GM23338 (cell line): Measurements from ENCODE around the gene CROCC2.

Experiments used
- CREB1 ChIP-seq: fragments of 250-450 bp; sonication (Bioruptor Pico); IDR thresholded peaks from 2 replicates; pipeline ENCODE4 v1.5.0; 2020; ENCODE audit warnings: low read depth, mild to moderate bottlenecking, moderate library complexity
- EZH2 ChIP-seq: fragments of 200-600 bp; sonication (generic); IDR thresholded peaks from one replicate; pipeline ENCODE4 v1.8.0; 2017; ENCODE audit warnings: antibody characterized with exemption, mild to moderate bottlenecking, low read depth; ENCODE audit not compliant: unreplicated experiment
- EZH2phosphoT487 ChIP-seq: fragments of 200-600 bp; sonication (generic); IDR thresholded peaks from one replicate; pipeline ENCODE4 v1.8.1; 2018; ENCODE audit warnings: antibody characterized with exemption; ENCODE audit not compliant: unreplicated experiment
- JUNB ChIP-seq: IDR thresholded peaks from one replicate; pipeline ENCODE4 v1.6.1; 2016; ENCODE audit warnings: antibody characterized with exemption; ENCODE audit not compliant: unreplicated experiment
- POLR2AphosphoS5 ChIP-seq: IDR thresholded peaks from 2 replicates; pipeline ENCODE4 v1.6.1; 2016; ENCODE audit warnings: antibody characterized with exemption, low read depth
- STAT1 ChIP-seq: IDR thresholded peaks from one replicate; pipeline ENCODE4 v1.6.1; 2016; ENCODE audit warnings: antibody characterized with exemption; ENCODE audit not compliant: unreplicated experiment
- ZNF114 ChIP-seq: fragments of 250-450 bp; sonication (Bioruptor Pico); IDR thresholded peaks from 2 replicates; pipeline ENCODE4 v1.5.0; 2020; ENCODE audit warnings: mild to moderate bottlenecking, moderate library complexity
- ZNF331 ChIP-seq: fragments of 250-450 bp; sonication (Bioruptor Pico); IDR thresholded peaks from 2 replicates; pipeline ENCODE4 v1.5.0; 2020; ENCODE audit warnings: low read depth, mild to moderate bottlenecking, moderate library complexity
- TF ChIP-seq, protein P1 (sequence below), 2 experiments: fragments of 200-600 bp in 1 of 2; sonication (generic) in 1 of 2; conservative IDR thresholded peaks; 2 replicates each; pipeline versions ENCODE4 v1.5.1 to v1.6.1; 2016 to 2017; ENCODE audit warnings: antibody characterized with exemption in 2 of 2, low read depth in 2 of 2, mild to moderate bottlenecking in 2 of 2, moderate library complexity in 1 of 2
- TF ChIP-seq, protein P2 (sequence below): IDR thresholded peaks from one replicate; pipeline ENCODE4 v1.6.1; 2018; ENCODE audit warnings: antibody characterized with exemption; ENCODE audit not compliant: unreplicated experiment
- TF ChIP-seq, protein P3 (sequence below): fragments of 250-450 bp; sonication (Bioruptor Pico); IDR thresholded peaks from 2 replicates; pipeline ENCODE4 v1.5.0; 2020; ENCODE audit warnings: mild to moderate bottlenecking, moderate library complexity
- TF ChIP-seq, protein P4 (sequence below): IDR thresholded peaks from 2 replicates; pipeline ENCODE4 v1.6.1; 2016; ENCODE audit warnings: antibody characterized with exemption

GRCh38 chr2:241001413-241002274 is 95.5 kb downstream of the CROCC2 start:
- TF ChIP-seq, protein P1, sequence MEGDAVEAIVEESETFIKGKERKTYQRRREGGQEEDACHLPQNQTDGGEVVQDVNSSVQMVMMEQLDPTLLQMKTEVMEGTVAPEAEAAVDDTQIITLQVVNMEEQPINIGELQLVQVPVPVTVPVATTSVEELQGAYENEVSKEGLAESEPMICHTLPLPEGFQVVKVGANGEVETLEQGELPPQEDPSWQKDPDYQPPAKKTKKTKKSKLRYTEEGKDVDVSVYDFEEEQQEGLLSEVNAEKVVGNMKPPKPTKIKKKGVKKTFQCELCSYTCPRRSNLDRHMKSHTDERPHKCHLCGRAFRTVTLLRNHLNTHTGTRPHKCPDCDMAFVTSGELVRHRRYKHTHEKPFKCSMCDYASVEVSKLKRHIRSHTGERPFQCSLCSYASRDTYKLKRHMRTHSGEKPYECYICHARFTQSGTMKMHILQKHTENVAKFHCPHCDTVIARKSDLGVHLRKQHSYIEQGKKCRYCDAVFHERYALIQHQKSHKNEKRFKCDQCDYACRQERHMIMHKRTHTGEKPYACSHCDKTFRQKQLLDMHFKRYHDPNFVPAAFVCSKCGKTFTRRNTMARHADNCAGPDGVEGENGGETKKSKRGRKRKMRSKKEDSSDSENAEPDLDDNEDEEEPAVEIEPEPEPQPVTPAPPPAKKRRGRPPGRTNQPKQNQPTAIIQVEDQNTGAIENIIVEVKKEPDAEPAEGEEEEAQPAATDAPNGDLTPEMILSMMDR (conservative IDR thresholded peaks at IDR 0.05; ENCODE audit: low read depth in 2 of 2), result peak in 1 of 2 experiments; percentile 36; a peak in 2 of 4 replicates
- TF ChIP-seq POLR2AphosphoS5, result no peak
- TF ChIP-seq EZH2phosphoT487, result no peak
- TF ChIP-seq, protein P2, sequence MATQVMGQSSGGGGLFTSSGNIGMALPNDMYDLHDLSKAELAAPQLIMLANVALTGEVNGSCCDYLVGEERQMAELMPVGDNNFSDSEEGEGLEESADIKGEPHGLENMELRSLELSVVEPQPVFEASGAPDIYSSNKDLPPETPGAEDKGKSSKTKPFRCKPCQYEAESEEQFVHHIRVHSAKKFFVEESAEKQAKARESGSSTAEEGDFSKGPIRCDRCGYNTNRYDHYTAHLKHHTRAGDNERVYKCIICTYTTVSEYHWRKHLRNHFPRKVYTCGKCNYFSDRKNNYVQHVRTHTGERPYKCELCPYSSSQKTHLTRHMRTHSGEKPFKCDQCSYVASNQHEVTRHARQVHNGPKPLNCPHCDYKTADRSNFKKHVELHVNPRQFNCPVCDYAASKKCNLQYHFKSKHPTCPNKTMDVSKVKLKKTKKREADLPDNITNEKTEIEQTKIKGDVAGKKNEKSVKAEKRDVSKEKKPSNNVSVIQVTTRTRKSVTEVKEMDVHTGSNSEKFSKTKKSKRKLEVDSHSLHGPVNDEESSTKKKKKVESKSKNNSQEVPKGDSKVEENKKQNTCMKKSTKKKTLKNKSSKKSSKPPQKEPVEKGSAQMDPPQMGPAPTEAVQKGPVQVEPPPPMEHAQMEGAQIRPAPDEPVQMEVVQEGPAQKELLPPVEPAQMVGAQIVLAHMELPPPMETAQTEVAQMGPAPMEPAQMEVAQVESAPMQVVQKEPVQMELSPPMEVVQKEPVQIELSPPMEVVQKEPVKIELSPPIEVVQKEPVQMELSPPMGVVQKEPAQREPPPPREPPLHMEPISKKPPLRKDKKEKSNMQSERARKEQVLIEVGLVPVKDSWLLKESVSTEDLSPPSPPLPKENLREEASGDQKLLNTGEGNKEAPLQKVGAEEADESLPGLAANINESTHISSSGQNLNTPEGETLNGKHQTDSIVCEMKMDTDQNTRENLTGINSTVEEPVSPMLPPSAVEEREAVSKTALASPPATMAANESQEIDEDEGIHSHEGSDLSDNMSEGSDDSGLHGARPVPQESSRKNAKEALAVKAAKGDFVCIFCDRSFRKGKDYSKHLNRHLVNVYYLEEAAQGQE, result no peak
- no peak for TF ChIP-seq ZNF114 (CRISPR knock-in tag)
- no peak for TF ChIP-seq EZH2
- TF ChIP-seq JUNB, result no peak
- no peak for TF ChIP-seq CREB1 (CRISPR knock-in tag)
- no peak for TF ChIP-seq STAT1
- TF ChIP-seq, protein P3, sequence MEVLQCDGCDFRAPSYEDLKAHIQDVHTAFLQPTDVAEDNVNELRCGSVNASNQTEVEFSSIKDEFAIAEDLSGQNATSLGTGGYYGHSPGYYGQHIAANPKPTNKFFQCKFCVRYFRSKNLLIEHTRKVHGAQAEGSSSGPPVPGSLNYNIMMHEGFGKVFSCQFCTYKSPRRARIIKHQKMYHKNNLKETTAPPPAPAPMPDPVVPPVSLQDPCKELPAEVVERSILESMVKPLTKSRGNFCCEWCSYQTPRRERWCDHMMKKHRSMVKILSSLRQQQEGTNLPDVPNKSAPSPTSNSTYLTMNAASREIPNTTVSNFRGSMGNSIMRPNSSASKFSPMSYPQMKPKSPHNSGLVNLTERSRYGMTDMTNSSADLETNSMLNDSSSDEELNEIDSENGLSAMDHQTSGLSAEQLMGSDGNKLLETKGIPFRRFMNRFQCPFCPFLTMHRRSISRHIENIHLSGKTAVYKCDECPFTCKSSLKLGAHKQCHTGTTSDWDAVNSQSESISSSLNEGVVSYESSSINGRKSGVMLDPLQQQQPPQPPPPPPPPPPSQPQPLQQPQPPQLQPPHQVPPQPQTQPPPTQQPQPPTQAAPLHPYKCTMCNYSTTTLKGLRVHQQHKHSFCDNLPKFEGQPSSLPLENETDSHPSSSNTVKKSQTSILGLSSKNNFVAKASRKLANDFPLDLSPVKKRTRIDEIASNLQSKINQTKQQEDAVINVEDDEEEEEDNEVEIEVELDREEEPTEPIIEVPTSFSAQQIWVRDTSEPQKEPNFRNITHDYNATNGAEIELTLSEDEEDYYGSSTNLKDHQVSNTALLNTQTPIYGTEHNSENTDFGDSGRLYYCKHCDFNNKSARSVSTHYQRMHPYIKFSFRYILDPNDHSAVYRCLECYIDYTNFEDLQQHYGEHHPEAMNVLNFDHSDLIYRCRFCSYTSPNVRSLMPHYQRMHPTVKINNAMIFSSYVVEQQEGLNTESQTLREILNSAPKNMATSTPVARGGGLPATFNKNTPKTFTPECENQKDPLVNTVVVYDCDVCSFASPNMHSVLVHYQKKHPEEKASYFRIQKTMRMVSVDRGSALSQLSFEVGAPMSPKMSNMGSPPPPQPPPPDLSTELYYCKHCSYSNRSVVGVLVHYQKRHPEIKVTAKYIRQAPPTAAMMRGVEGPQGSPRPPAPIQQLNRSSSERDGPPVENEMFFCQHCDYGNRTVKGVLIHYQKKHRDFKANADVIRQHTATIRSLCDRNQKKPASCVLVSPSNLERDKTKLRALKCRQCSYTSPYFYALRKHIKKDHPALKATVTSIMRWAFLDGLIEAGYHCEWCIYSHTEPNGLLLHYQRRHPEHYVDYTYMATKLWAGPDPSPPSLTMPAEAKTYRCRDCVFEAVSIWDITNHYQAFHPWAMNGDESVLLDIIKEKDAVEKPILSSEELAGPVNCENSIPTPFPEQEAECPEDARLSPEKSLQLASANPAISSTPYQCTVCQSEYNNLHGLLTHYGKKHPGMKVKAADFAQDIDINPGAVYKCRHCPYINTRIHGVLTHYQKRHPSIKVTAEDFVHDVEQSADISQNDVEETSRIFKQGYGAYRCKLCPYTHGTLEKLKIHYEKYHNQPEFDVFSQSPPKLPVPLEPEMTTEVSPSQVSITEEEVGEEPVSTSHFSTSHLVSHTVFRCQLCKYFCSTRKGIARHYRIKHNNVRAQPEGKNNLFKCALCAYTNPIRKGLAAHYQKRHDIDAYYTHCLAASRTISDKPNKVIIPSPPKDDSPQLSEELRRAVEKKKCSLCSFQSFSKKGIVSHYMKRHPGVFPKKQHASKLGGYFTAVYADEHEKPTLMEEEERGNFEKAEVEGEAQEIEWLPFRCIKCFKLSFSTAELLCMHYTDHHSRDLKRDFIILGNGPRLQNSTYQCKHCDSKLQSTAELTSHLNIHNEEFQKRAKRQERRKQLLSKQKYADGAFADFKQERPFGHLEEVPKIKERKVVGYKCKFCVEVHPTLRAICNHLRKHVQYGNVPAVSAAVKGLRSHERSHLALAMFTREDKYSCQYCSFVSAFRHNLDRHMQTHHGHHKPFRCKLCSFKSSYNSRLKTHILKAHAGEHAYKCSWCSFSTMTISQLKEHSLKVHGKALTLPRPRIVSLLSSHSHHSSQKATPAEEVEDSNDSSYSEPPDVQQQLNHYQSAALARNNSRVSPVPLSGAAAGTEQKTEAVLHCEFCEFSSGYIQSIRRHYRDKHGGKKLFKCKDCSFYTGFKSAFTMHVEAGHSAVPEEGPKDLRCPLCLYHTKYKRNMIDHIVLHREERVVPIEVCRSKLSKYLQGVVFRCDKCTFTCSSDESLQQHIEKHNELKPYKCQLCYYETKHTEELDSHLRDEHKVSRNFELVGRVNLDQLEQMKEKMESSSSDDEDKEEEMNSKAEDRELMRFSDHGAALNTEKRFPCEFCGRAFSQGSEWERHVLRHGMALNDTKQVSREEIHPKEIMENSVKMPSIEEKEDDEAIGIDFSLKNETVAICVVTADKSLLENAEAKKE (CRISPR knock-in tag), result no peak
- no peak for TF ChIP-seq ZNF331 (CRISPR knock-in tag)
- TF ChIP-seq, protein P4, sequence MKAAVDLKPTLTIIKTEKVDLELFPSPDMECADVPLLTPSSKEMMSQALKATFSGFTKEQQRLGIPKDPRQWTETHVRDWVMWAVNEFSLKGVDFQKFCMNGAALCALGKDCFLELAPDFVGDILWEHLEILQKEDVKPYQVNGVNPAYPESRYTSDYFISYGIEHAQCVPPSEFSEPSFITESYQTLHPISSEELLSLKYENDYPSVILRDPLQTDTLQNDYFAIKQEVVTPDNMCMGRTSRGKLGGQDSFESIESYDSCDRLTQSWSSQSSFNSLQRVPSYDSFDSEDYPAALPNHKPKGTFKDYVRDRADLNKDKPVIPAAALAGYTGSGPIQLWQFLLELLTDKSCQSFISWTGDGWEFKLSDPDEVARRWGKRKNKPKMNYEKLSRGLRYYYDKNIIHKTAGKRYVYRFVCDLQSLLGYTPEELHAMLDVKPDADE, result no peak
